NCI-H2196 treated with DMSO at 0.1 percent for 48 hours (cell line): Measurements from ENCODE around the gene C1QTNF6.

Experiments used
- DNase-seq: peaks from one replicate; lab custom pipeline; 2025; ENCODE audit not compliant: unreplicated experiment; lab: John Stamatoyannopoulos, UW

The C1QTNF6 gene

DNA sequence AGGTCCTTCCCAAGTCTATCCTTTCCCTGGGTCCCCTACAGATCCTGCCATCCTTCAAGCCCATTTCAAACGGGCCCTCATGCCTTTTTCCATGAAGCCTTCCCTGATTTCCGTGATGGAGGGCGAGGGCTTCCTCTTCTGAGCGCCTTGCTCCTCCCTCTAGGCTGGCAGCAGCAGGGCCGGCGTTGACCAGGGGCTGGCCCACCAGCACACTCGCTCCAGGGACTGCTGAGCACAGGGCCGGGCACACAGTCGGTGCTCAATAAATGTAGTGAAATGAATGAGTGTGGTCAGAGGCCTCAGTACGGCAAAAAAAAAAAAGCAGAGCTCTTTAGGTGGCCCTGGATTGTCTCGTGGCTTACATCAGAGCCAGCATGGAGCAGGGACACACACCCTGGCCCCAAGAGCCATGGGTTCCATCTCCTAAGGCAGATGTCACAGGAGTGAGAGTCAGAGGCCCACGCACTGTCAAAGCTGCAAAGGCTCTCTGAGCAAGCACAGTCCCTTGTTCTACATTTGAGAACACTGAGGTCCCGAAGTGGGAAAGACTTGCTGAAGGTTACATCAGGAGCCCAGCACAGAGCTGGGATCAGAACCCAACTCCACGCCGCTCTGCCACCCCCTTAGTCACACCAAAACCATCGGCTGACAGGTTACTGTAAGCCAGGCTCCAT, 41.4 kb downstream of the C1QTNF6 start:
- no peak for DNase-seq

GRCh38 chr22:37146051-37146385, 42.0 kb downstream of the C1QTNF6 start:
- DNase-seq: no peak

DNA sequence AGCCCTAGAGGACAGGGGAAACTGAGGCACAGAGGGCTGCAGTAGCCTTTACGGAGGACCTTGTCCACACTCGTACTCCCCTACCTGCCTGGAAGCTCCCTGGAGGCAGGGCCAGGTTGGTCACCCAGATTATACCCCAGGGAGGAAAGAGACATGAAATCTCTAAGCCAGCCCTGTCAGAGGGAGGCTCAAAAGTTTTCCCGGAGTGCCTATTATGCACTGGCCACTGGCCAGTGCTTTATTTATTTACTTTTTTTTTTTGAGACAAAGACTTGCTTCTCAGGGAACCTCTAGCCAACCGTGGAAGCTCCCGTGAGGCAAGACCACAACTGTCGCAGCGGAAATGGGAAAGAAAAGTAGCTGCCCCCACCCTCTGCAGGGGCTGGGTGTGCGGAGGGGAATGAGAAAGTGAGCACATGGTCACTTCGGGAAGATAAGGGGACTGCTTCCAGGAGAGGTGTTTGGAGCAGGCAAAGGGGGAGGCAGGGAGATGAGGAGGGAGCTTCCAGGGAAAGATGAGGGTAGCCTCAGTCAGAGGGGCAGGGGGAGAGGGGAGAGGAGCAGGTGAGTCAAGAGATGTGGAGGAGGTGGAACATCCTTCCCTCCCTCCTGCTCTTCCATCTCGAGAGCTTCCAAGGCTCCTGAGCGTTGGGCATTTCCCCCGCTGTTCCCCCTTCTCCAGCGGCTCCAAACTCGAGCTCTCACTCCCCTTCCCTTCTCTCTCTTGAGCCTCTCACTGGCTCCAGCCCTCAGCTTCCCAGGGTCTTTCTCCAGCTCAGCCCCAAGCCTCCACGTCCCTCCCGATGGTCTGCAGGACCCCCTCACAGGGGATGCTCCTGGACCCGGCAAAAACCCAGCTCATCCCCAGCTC, 42.6 kb downstream of the C1QTNF6 start:
- DNase-seq: no peak

- no peak for DNase-seq
Observed at GRCh38 chr22:37144180-37144554, 43.9 kb downstream of the C1QTNF6 start.

DNA sequence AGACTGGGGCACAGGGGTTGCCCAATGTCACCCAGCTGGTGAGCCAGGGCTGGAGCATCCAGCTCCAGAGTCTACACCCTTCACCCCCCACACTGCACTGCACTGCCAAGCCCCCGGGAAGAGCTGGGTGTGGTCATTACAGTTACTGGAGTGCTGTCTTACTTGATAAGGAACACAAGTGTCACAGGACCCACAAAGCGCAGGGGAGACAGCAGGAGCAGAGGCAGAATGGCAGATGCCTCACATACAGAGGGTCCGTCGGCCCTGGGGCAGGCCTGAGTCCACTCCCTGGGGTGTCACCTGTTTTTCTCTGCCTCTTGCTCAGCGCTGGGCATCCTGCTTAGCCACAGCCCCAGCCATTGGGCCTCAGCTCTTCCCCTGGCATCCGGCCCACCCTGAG, 46.1 kb downstream of the C1QTNF6 start:
- DNase-seq: no peak

DNA sequence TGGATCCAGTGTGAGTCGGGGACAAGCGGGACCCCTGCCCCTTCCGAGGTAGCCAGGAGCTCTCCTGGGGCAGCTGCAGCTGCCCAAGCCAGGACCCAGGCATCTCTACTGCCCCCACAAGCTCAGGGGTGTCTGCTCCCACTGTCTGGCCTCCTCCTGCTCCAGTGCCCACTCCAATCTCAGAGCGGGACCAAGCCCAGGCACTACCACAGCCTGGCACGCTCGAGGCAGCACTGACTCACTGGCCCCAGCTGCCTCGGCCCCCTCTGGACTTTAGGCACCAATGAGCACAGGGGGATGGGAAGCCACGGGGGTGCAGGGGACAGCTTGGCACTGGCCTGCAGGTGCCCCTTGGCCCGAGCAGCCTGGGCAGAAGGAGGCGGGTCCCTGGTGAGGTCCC, 46.6 kb downstream of the C1QTNF6 start:
- no peak for DNase-seq

DNA sequence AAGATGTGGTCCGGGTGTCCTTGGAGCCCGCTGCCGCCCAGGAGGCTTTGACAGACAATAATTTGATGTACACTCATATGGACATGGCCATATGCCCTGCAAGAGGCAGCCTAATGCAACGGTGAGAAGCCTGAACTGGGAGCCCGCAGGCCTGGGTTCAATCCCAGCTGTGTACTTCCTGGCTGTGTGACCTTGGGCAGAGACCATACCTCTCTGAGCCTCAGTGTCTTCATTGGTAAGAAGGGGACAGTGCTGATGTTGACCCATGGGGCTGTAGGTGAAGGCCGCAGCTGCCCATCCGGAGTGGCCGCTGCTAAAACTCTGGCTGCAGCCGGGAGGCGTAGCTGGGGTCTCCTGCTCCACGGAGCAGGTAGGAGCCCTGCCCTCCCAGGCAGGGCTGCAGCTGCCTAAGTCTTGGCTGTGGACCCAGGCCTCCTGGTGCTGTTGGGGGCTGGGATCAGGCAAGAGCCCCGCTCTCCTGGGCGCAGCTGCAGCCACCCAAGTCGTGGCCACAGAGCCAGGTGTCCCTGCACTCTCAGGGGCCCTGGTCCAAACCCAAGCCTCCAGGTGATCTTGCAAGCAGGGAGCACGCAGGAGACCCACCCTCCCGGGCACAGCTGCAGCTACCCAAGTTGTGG, 47.2 kb downstream of the C1QTNF6 start:
- no peak for DNase-seq

- DNase-seq: no peak
Observed at GRCh38 chr22:37139762-37140161, 48.3 kb downstream of the C1QTNF6 start.

GRCh38 chr22:37138849-37139561, 49.0 kb downstream of the C1QTNF6 start:
- DNase-seq: no peak

GRCh38 chr22:37137903-37138665, 50.0 kb downstream of the C1QTNF6 start:
- DNase-seq: no peak

DNA sequence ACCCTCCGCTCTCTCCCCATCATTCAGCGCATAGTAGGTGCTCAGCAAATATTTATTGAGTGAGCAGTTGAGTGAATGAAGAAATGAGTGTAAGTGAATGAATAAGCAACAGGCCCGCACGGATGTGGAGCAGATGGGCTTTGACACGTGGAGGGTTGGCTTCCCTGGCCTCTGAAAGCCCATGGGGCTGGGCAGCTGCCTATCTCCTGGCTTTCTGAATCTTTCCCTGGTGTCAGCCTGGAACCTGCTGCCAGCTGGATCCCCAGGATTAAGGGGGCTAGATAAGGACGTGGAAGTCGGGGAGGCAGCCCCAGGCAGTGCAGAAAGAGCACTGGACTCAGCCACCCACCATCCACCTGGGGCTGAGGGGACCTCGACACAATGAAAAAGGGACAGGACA, 50.9 kb downstream of the C1QTNF6 start:
- DNase-seq: no peak

GRCh38 chr22:37135023-37135422, 53.0 kb downstream of the C1QTNF6 start:
- no peak for DNase-seq

- no peak for DNase-seq
Observed at GRCh38 chr22:37133304-37134018, 54.6 kb downstream of the C1QTNF6 start.

DNA sequence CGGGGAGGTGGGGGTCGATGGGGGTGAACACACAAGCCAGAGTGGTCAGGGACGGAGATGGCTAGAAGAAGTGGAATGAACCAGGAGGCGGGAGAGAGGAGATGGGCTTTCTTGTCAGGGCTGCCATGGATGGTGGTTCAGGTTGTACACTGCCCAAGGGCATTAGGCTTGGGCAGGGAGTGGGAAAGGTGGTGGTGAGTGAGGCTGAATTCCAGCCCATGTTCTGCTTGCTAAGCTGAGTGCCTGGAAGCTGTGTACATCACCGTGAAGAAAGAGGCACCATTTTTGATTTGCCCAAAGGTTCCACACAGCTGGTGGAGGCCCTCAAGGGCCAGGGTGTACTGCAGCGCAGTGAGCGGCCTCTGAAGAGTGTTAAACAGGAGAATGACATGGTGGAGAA, 55.3 kb downstream of the C1QTNF6 start:
- no peak for DNase-seq
